Measurements from ENCODE around the gene AIMP2. TPM values are rescaled to one million over a fixed set of nuclear protein-coding genes. Genes with fewer than 3 reads are reported as not detected.
"Not testable (repeated sequence)": the region's sequence is repeated elsewhere in the genome, so short reads cannot be mapped to it uniquely, and the experiment has no call there.

The AIMP2 gene
- total RNA-seq, 4 donors from 2014 or later: 34.7 to 61.4 (median 50.3) TPM

- no peaks in the 10 kb centered on the region for H3K27me3 ChIP-seq
- intact Hi-C loops (cut with DNase I): no loop called here
- H3K36me3 ChIP-seq: peaks cover 0 to 98% (median 31%) of the 10 kb centered on the region in 3 donors
- 44 to 52% methylated on average over 10 of the region's 10 CpGs for WGBS, 2 donors
- H3K4me3 ChIP-seq: no peak overlapping the region
- peaks cover 0 to 16% (median 0%) of the 10 kb centered on the region in 3 donors for H3K4me1 ChIP-seq
- no peaks in the 10 kb centered on the region for H3K9me3 ChIP-seq
- H3K27ac ChIP-seq: peak overlapping the region in 1 of 4 donors; percentile 33
- TF ChIP-seq POLR2A (IDR thresholded peaks at IDR 0.05): no peak
- TF ChIP-seq, protein P1, sequence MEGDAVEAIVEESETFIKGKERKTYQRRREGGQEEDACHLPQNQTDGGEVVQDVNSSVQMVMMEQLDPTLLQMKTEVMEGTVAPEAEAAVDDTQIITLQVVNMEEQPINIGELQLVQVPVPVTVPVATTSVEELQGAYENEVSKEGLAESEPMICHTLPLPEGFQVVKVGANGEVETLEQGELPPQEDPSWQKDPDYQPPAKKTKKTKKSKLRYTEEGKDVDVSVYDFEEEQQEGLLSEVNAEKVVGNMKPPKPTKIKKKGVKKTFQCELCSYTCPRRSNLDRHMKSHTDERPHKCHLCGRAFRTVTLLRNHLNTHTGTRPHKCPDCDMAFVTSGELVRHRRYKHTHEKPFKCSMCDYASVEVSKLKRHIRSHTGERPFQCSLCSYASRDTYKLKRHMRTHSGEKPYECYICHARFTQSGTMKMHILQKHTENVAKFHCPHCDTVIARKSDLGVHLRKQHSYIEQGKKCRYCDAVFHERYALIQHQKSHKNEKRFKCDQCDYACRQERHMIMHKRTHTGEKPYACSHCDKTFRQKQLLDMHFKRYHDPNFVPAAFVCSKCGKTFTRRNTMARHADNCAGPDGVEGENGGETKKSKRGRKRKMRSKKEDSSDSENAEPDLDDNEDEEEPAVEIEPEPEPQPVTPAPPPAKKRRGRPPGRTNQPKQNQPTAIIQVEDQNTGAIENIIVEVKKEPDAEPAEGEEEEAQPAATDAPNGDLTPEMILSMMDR (IDR thresholded peaks at IDR 0.05): peak; percentile 39 to 64 (median 53)
- DNase-seq: no peak
Observed at GRCh38 chr7:5997210-5997808, 11.8 kb upstream of the AIMP2 start.

- no peak for DNase-seq
- H3K9me3 ChIP-seq: no peaks in the 10 kb centered on the region
Observed at GRCh38 chr7:6007386-6007785, 1.7 kb upstream of the AIMP2 start.

GRCh38 chr7:6007835-6008590, 1.1 kb upstream of the AIMP2 start:
- H3K4me3 ChIP-seq: peak overlapping the region; percentile 57 to 92 (median 82)
- H3K27ac ChIP-seq: peak overlapping the region in 3 of 4 donors; percentile 89 to 95 (median 91)
- peaks cover 6 to 60% (median 13%) of the 10 kb centered on the region in 3 donors for H3K4me1 ChIP-seq
- DNase-seq; H3K9me3 ChIP-seq; intact Hi-C loops (cut with DNase I); H3K27me3 ChIP-seq: not testable (repeated sequence)
- peaks cover 0 to 31% (median 0%) of the 10 kb centered on the region in 3 donors for H3K36me3 ChIP-seq
- WGBS, 2 donors: 25 to 35% methylated on average over 27 of the region's 27 CpGs

More at GRCh38 chr7:6007386-6007785, 1.7 kb upstream of the AIMP2 start:
- peaks cover 0 to 37% (median 0%) of the 10 kb centered on the region in 3 donors for H3K36me3 ChIP-seq
- no peak overlapping the region for H3K4me3 ChIP-seq
- peak overlapping the region in 1 of 4 donors; percentile 91 for H3K27ac ChIP-seq
- TF ChIP-seq POLR2A (IDR thresholded peaks at IDR 0.05): no peak
- H3K27me3 ChIP-seq: no peaks in the 10 kb centered on the region
- WGBS, 2 donors: 76 to 81% methylated on average over 4 of the region's 4 CpGs
- H3K4me1 ChIP-seq: peaks cover 6 to 54% (median 13%) of the 10 kb centered on the region in 3 donors
- intact Hi-C loops (cut with DNase I): no loop called here

- DNase-seq; H3K9me3 ChIP-seq; intact Hi-C loops (cut with DNase I); H3K27me3 ChIP-seq; H3K4me3 ChIP-seq: not testable (repeated sequence)
- Histone ChIP-seq H3K27ac (peak overlapping the region in 2 of 4 donors; percentile 91 to 95), H3K36me3 (peaks cover 0 to 12% (median 0%) of the 10 kb centered on the region in 3 donors), H3K4me1 (peaks cover 10 to 82% (median 19%) of the 10 kb centered on the region in 3 donors)
- 79 to 87% methylated on average over 8 of the region's 8 CpGs for WGBS, 2 donors
Observed at GRCh38 chr7:6010370-6010769, 1.3 kb downstream of the AIMP2 start.

GRCh38 chr7:6011541-6011940, 2.5 kb downstream of the AIMP2 start:
- no peak for DNase-seq
- WGBS, 2 donors: 69 to 87% methylated on average over 2 of the region's 2 CpGs
- H3K4me3 ChIP-seq: no peak overlapping the region
- H3K4me1 ChIP-seq: peaks cover 20 to 90% (median 26%) of the 10 kb centered on the region in 3 donors
- H3K27ac ChIP-seq: peak overlapping the region in 2 of 4 donors; percentile 74 to 91
- H3K27me3 ChIP-seq: no peaks in the 10 kb centered on the region
- H3K36me3 ChIP-seq: peaks cover 0 to 18% (median 0%) of the 10 kb centered on the region in 3 donors
- TF ChIP-seq, protein P1 (IDR thresholded peaks at IDR 0.05): no peak
- TF ChIP-seq POLR2A (IDR thresholded peaks at IDR 0.05): no peak
- no peaks in the 10 kb centered on the region for H3K9me3 ChIP-seq
- intact Hi-C loops (cut with DNase I): no loop called here

DNA sequence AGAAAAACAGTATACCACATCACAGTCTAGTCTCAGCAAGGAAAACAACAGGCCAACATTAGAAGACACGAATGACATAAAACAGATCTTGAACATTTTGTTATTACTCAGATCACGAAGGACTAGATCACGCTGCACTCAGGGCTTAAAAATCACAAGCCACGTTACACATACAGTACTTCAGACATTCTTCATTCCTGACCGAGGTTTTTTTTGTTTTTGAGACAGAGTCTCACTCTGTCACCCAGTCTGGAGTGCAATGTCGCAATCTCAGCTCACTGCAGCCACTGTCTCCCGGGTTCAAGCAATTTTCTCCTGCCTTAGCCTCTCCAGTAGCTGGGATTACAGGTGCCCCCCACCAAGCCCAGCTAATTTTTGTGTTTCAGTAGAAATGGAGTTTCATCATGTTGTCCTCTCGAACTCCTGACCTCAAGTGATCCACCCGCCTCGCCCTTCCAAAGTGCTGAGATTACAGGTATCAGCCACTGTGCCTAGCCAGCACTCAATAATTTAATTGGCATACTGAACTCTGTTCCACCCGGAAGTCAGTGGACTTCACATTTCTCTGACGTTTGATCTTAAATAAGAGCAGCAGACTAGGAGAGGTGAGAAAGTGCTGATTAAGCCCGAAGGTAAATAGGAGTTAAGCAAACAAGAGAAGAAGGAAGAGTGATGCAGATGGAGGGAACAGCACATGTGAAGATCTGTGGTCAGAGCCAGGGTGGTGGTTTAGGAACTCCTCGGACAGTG, 3.5 kb downstream of the AIMP2 start:
- H3K27me3 ChIP-seq: no peaks in the 10 kb centered on the region
- peaks cover 0 to 28% (median 1%) of the 10 kb centered on the region in 3 donors for H3K36me3 ChIP-seq
- intact Hi-C loops (cut with DNase I): no loop called here
- no peaks in the 10 kb centered on the region for H3K9me3 ChIP-seq
- H3K27ac ChIP-seq: peak overlapping the region in 3 of 4 donors; percentile 21 to 91 (median 74)
- DNase-seq: no peak
- peaks cover 22 to 86% (median 27%) of the 10 kb centered on the region in 3 donors for H3K4me1 ChIP-seq
- no peak for TF ChIP-seq POLR2A (IDR thresholded peaks at IDR 0.05)
- TF ChIP-seq, protein P1 (IDR thresholded peaks at IDR 0.05): no peak
- WGBS, 2 donors: 50 to 57% methylated on average over 11 to 14 of the region's 14 CpGs
- no peak overlapping the region for H3K4me3 ChIP-seq

All from esophagus squamous epithelium (tissue), 5 donors.